H1 (cell line): ENCODE measurements around the gene ENO4. TPM values are rescaled to one million over a fixed set of nuclear protein-coding genes. Genes with fewer than 3 reads are reported as not detected.

Experiments used
- CTCF ChIA-PET: fragments of 300-600 bp; sonication (Branson Sonifier 250); formaldehyde crosslinking; loops from one replicate; lab custom pipeline; 2021; ENCODE audit not compliant: partially characterized antibody; lab: Charles Lee
- POLR2A ChIA-PET: fragments of 300-600 bp; sonication (Branson Sonifier 250); formaldehyde crosslinking; loops from one replicate; lab custom pipeline; 2021; ENCODE audit warnings: inconsistent platforms; ENCODE audit not compliant: partially characterized antibody; lab: Charles Lee
- DNase-seq, 2 experiments: peaks; one replicate each; pipeline versions ENCODE4 v3.0.0 to v3.0.0-alpha.2; 2010 to 2022; ENCODE audit warnings: low spot score in 2 of 2, low read depth in 1 of 2, mixed read lengths in 1 of 2
- FAIRE-seq: peaks from 2 replicates; lab custom pipeline; 2011; peaks lifted over from hg19 to GRCh38; lab: Jason Lieb, UNC
- H2AFZ ChIP-seq: 2 replicates; pipeline ENCODE4 v1.8.1; 2012; ENCODE audit warnings: low read length, inconsistent platforms
- H2AK5ac ChIP-seq: 2 replicates; pipeline ENCODE4 v1.6.1; 2013; ENCODE audit warnings: low read depth, low read length
- H2BK120ac ChIP-seq: replicated peaks from 2 replicates; pipeline ENCODE3; 2013; ENCODE audit warnings: low read depth, low read length, inconsistent platforms
- H2BK12ac ChIP-seq: 2 replicates; pipeline ENCODE4 v1.6.1; 2013; ENCODE audit warnings: low read depth, low read length
- H2BK15ac ChIP-seq: 2 replicates; pipeline ENCODE4 v1.6.1; 2013; ENCODE audit warnings: low read length
- H2BK20ac ChIP-seq: 2 replicates; pipeline ENCODE4 v1.6.1; 2013; ENCODE audit warnings: low read length
- H2BK5ac ChIP-seq: 2 replicates; pipeline ENCODE4 v1.6.1; 2013; ENCODE audit warnings: low read depth, low read length
- H3K14ac ChIP-seq: 2 replicates; pipeline ENCODE4 v1.6.1; 2013; ENCODE audit warnings: inconsistent platforms; ENCODE audit not compliant: insufficient read length
- H3K18ac ChIP-seq: 2 replicates; pipeline ENCODE4 v1.6.1; 2013; ENCODE audit warnings: low read length; ENCODE audit errors: extremely low read depth
- H3K23ac ChIP-seq: 2 replicates; pipeline ENCODE4 v1.6.1; 2013; ENCODE audit warnings: inconsistent platforms; ENCODE audit not compliant: insufficient read length
- H3K23me2 ChIP-seq: 2 replicates; pipeline ENCODE4 v1.6.1; 2013; ENCODE audit warnings: low read depth, low read length
- H3K27ac ChIP-seq: 2 replicates; pipeline ENCODE4 v1.6.1; 2011; ENCODE audit warnings: low read depth, low read length, inconsistent platforms
- H3K27me3 ChIP-seq, 4 experiments: replicated peaks in 1 of 4; 1 replicate in 1 of 4; 2 replicates in 3 of 4; pipeline versions ENCODE4 v1.6.1 to v1.8.1; 2011 to 2013; ENCODE audit warnings: low read length in 3 of 4, mild to moderate bottlenecking in 3 of 4, inconsistent platforms in 2 of 4, mixed read lengths in 2 of 4, moderate library complexity in 1 of 4; ENCODE audit not compliant: control insufficient read depth in 3 of 4, insufficient read depth in 3 of 4; ENCODE audit errors: extremely low read depth in 1 of 4
- H3K36me3 ChIP-seq, 4 experiments: 2 replicates each; pipeline versions ENCODE4 v1.6.1 to v1.8.1; 2011 to 2013; ENCODE audit warnings: mild to moderate bottlenecking in 4 of 4, low read length in 3 of 4, moderate library complexity in 2 of 4, control low read depth in 1 of 4, inconsistent platforms in 1 of 4; ENCODE audit not compliant: insufficient read depth in 4 of 4, control insufficient read depth in 2 of 4
- H3K4ac ChIP-seq: replicated peaks from 2 replicates; pipeline ENCODE3; 2013; ENCODE audit warnings: low read length, low read depth, mixed read lengths, inconsistent platforms; ENCODE audit not compliant: insufficient read length
- H3K4me1 ChIP-seq, 4 experiments: replicated peaks in 1 of 4; 1 replicate in 1 of 4; 2 replicates in 3 of 4; pipeline versions ENCODE4 v1.6.1 to v1.8.1; 2011 to 2013; ENCODE audit warnings: low read length in 3 of 4, inconsistent platforms in 2 of 4, mixed read lengths in 1 of 4; ENCODE audit not compliant: insufficient read depth in 4 of 4, control insufficient read depth in 3 of 4
- H3K4me2 ChIP-seq, 2 experiments: 2 replicates each; pipeline versions ENCODE4 v1.6.1 to v1.8.1; 2011 to 2013; ENCODE audit warnings: low read depth in 2 of 2, low read length in 2 of 2, control low read depth in 1 of 2, inconsistent platforms in 1 of 2, mild to moderate bottlenecking in 1 of 2; ENCODE audit not compliant: insufficient read depth in 1 of 2
- H3K4me3 ChIP-seq, 4 experiments: fragments of 200-600, 300-600 bp in 1 of 4; sonication (generic), shearing (Covaris generic), sonication (Bioruptor Twin) in 1 of 4; 2 replicates each; pipeline versions ENCODE4 v1.5.1 to v1.8.1; 2011 to 2016; ENCODE audit warnings: low read length in 4 of 4, low read depth in 3 of 4, control low read depth in 2 of 4, inconsistent platforms in 2 of 4, mild to moderate bottlenecking in 2 of 4, mixed read lengths in 1 of 4, moderate library complexity in 1 of 4; ENCODE audit not compliant: insufficient read depth in 2 of 4; ENCODE audit errors: extremely low read depth in 1 of 4
- H3K56ac ChIP-seq: replicated peaks from 2 replicates; pipeline ENCODE3; 2013; ENCODE audit warnings: low read depth, mild to moderate bottlenecking, mixed read lengths, low read length, inconsistent platforms; ENCODE audit not compliant: insufficient read length
- H3K79me1 ChIP-seq: 2 replicates; pipeline ENCODE4 v1.6.1; 2013; ENCODE audit warnings: low read depth, low read length, control low read depth
- H3K79me2 ChIP-seq, 2 experiments: 2 replicates each; pipeline versions ENCODE4 v1.6.1 to v1.8.1; 2012 to 2013; ENCODE audit warnings: low read length in 2 of 2, mild to moderate bottlenecking in 2 of 2, inconsistent platforms in 1 of 2; ENCODE audit not compliant: insufficient read depth in 2 of 2, control insufficient read depth in 1 of 2
- H3K9ac ChIP-seq, 4 experiments: replicated peaks in 1 of 4; 1 replicate in 1 of 4; 2 replicates in 3 of 4; pipeline versions ENCODE4 v1.6.1 to v1.8.1; 2011 to 2013; ENCODE audit warnings: low read depth in 3 of 4, low read length in 3 of 4, control low read depth in 2 of 4, mild to moderate bottlenecking in 2 of 4, moderate library complexity in 2 of 4, inconsistent platforms in 1 of 4; ENCODE audit errors: extremely low read depth in 1 of 4
- H3K9me3 ChIP-seq, 2 experiments: 2 replicates each; pipeline versions ENCODE4 v1.6.1 to v1.8.1; 2012 to 2013; ENCODE audit warnings: mild to moderate bottlenecking in 2 of 2, moderate library complexity in 2 of 2, control low read depth in 1 of 2, inconsistent platforms in 1 of 2, low read depth in 1 of 2, low read length in 1 of 2, mixed read lengths in 1 of 2; ENCODE audit not compliant: insufficient read depth in 2 of 2
- H4K20me1 ChIP-seq, 2 experiments: replicated peaks in 1 of 2; 2 replicates each; pipeline versions ENCODE3 to v1.8.1; 2011 to 2013; ENCODE audit warnings: inconsistent platforms in 2 of 2, low read length in 2 of 2, mild to moderate bottlenecking in 1 of 2; ENCODE audit not compliant: insufficient read depth in 2 of 2, control insufficient read depth in 1 of 2
- H4K5ac ChIP-seq: 2 replicates; pipeline ENCODE4 v1.6.1; 2013; ENCODE audit warnings: low read length, low read depth, mixed read lengths, inconsistent platforms; ENCODE audit not compliant: insufficient read length
- H4K8ac ChIP-seq: 2 replicates; pipeline ENCODE4 v1.8.0; 2013; ENCODE audit warnings: mild to moderate bottlenecking, moderate library complexity, low read length, inconsistent platforms; ENCODE audit not compliant: insufficient read depth; ENCODE audit errors: extremely low read depth
- H4K91ac ChIP-seq: replicated peaks from 2 replicates; pipeline ENCODE3; 2013; ENCODE audit warnings: low read length, mixed read lengths, inconsistent platforms; ENCODE audit not compliant: insufficient read length
- BACH1 ChIP-seq: IDR thresholded peaks from 2 replicates; pipeline ENCODE4 v1.6.1; 2012; ENCODE audit warnings: low read length, improper control_type of control experiment
- EGR1 ChIP-seq: IDR thresholded peaks from 2 replicates; pipeline ENCODE4 v1.6.1; 2011; ENCODE audit warnings: low read depth, low read length, borderline replicate concordance
- KDM5A ChIP-seq: fragments of 200-600 bp; IDR thresholded peaks from 2 replicates; pipeline ENCODE4 v1.7.1; 2012; ENCODE audit warnings: mild to moderate bottlenecking, low read length, inconsistent platforms, mixed read lengths
- MAFK ChIP-seq: IDR thresholded peaks from 2 replicates; pipeline ENCODE4 v1.6.1; 2012; ENCODE audit warnings: low read depth, mild to moderate bottlenecking, improper control_type of control experiment, low read length
- RAD21 ChIP-seq, 2 experiments: IDR thresholded peaks in 1 of 2; conservative IDR thresholded peaks in 1 of 2; 2 replicates each; pipeline ENCODE4 v1.6.1; 2011; ENCODE audit warnings: low read depth in 2 of 2, low read length in 2 of 2, improper control_type of control experiment in 1 of 2, inconsistent platforms in 1 of 2, mild to moderate bottlenecking in 1 of 2, moderate library complexity in 1 of 2
- RNF2 ChIP-seq: fragments of 200-900, 300-1000 bp; sonication (generic); IDR thresholded peaks from 2 replicates; pipeline ENCODE4 v1.7.1; 2016; ENCODE audit warnings: borderline replicate concordance, low read depth, mild to moderate bottlenecking, antibody characterized with exemption, low read length; ENCODE audit not compliant: poor library complexity, severe bottlenecking; ENCODE audit errors: missing control alignments
- SAP30 ChIP-seq: fragments of 300-600 bp; sonication (generic); IDR thresholded peaks from 2 replicates; pipeline ENCODE4 v1.7.1; 2012; ENCODE audit warnings: low read length, moderate library complexity, mild to moderate bottlenecking, inconsistent platforms; ENCODE audit not compliant: insufficient read depth, insufficient replicate concordance
- SIX5 ChIP-seq: IDR thresholded peaks from 2 replicates; pipeline ENCODE4 v1.6.1; 2011; ENCODE audit warnings: mild to moderate bottlenecking, low read depth, low read length
- SP1 ChIP-seq: IDR thresholded peaks from 2 replicates; pipeline ENCODE4 v1.6.1; 2011; ENCODE audit warnings: low read depth, low read length
- SRF ChIP-seq: IDR thresholded peaks from 2 replicates; pipeline ENCODE4 v1.6.1; 2011; ENCODE audit warnings: mild to moderate bottlenecking, low read depth, low read length, moderate library complexity
- WGBS, 2 experiments: shearing (Covaris generic) in 1 of 2; methylation state at CpG; one replicate each; pipeline versions ENCODE4 v1.1.6 to v1.1.7; 2013 to 2015; ENCODE audit warnings: low lambda C conversion rate in 2 of 2, mixed read lengths in 2 of 2, inconsistent platforms in 1 of 2, low coverage in 1 of 2, missing lambda C conversion rate in 1 of 2; ENCODE audit not compliant: insufficient replicate concordance in 2 of 2, insufficient coverage in 1 of 2, insufficient read length in 1 of 2; ENCODE audit errors: extremely low coverage in 1 of 2, missing lambda C conversion rate in 1 of 2; 5-methylcytosine and 5-hydroxymethylcytosine counted together
- polyA plus RNA-seq, 7 experiments: library from polyadenylated mRNA; depleted of rRNA in 3 of 7; stranded (reverse) in 5 of 7; unstranded in 2 of 7; fragments of >200 nt in 5 of 7; fragments of 200-250 nt in 2 of 7; gene quantifications; 1 replicate in 5 of 7; 2 replicates in 1 of 7; 4 replicates in 1 of 7; pipeline versions ENCODE4 v1.2.1 to v1.2.3, GENCODE V29; 2011 to 2013; ENCODE audit warnings: missing spikeins in 2 of 7, mixed read lengths in 2 of 7
- total RNA-seq: library from RNA; stranded (reverse); fragmentation: NEBNext Ultra II Directional; extraction: Animal tissue kit (Norgen Biotek cat#: 25700); gene quantifications from 2 replicates; pipeline ENCODE4 v1.2.1, GENCODE V29; 2021
- TF ChIP-seq, protein P1 (sequence below): IDR thresholded peaks from 2 replicates; pipeline ENCODE4 v1.6.1; 2011; ENCODE audit warnings: low read length, improper control_type of control experiment

ENO4 gene
- total and polyA plus RNA-seq, 2 of the 8 experiments (the other 6 are each of a cell fraction or from before 2014, with no cell fraction given): 0.77 TPM; not detected in 1

DNA sequence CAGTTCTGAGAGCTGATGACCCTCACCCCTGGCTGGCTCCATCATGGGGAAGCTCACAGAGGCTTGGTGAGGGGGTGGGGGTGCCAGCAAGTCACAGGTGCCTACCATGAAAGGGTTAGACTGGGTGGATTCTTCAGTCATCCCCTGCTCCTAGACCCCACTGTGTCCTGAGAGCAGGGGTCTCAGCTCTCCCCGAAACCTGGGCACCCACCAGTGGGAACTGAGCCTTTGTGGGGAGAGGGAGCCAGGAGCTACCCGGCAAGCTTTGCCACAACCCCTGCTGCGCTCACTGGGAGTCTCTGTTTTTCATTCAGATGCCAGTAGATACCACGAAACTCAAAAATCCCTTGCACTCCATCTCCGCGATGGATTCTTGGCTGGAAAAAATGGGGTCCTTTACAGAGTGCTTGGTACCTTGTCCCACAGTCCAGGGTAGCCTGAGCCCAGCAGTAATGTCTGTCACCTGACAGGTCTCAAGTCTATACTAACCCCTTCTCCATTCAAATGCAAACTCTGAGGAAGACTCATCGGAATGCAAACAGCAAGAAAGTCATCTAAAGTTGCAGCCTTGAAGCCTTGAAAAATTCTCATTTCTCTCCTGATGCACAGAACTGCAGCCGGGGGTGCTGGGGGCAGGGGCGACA, 48.9 kb upstream of the ENO4 start:
- Histone ChIP-seq H3K36me3 (no peaks in the 10 kb centered on the region), H3K9me3 (no peaks in the 10 kb centered on the region), H3K79me1 (no peaks in the 10 kb centered on the region), H3K27ac (no peak overlapping the region), H2BK20ac (no peak overlapping the region; the same call in 1 of the 2 replicates), H2AK5ac (no peak overlapping the region), H3K4me3 (peak overlapping the region in 1 of 4 experiments; percentile 17; a peak in 1 of 8 replicates), H2AFZ (no peak overlapping the region), H3K18ac (no peak overlapping the region), H4K8ac (no peak overlapping the region), H3K27me3 (peaks cover 0 to 8% (median 1%) of the 10 kb centered on the region in 4 experiments; a peak in 1 of 7 replicates), H3K14ac (no peak overlapping the region), H3K4me2 (0 out of 4 replicates have a peak overlapping the region, but pooled peaks of 1 of the 2 experiments have one; percentile 14), H3K23me2 (no peaks in the 10 kb centered on the region), H3K23ac (no peak overlapping the region), H4K5ac (no peak overlapping the region), H2BK12ac (no peak overlapping the region), H2BK15ac (no peak overlapping the region), H3K9ac (no peak overlapping the region), H2BK5ac (no peak overlapping the region), H4K20me1 (no peaks in the 10 kb centered on the region), H3K79me2 (no peaks in the 10 kb centered on the region), H3K4ac (no peak overlapping the region), H4K91ac (no peak overlapping the region), H3K56ac (no peak overlapping the region), H3K4me1 (peaks cover 2 to 12% (median 9%) of the 10 kb centered on the region in 4 experiments; a peak in 6 of 7 replicates), H2BK120ac (no peak overlapping the region)
- ChIA-PET POLR2A (interaction anchor here (1.7 kb wide), 1 partner anchor 14 kb away, joined by 3 read pairs; no protein-coding TSS in a partner anchor), CTCF (interaction anchor here (0.6 to 28.3 kb wide), 16 partner anchors 9 to 369 kb away, joined by 3 to 531 read pairs (median 4); no protein-coding TSS in a partner anchor)
- FAIRE-seq (no peak), DNase-seq (no peak)
- 75% methylated on average over 9 of the region's 9 CpGs; no CpG with 5 or more reads in 1 of the 2 experiments for WGBS, 2 experiments
- TF ChIP-seq SIX5: no peak
- no peak for TF ChIP-seq BACH1
- no peak for TF ChIP-seq KDM5A
- TF ChIP-seq RNF2: no peak
- no peak for TF ChIP-seq MAFK
- TF ChIP-seq, protein P1, sequence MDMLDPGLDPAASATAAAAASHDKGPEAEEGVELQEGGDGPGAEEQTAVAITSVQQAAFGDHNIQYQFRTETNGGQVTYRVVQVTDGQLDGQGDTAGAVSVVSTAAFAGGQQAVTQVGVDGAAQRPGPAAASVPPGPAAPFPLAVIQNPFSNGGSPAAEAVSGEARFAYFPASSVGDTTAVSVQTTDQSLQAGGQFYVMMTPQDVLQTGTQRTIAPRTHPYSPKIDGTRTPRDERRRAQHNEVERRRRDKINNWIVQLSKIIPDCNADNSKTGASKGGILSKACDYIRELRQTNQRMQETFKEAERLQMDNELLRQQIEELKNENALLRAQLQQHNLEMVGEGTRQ: no peak
- no peak for TF ChIP-seq RAD21 (IDR thresholded peaks at IDR 0.05 in 1 of 2, conservative IDR thresholded peaks at IDR 0.05 in 1 of 2; ENCODE audit: low read depth in 2 of 2, low read length in 2 of 2)
- no peak for TF ChIP-seq SP1
- TF ChIP-seq SRF: no peak
- no peak for TF ChIP-seq EGR1
- TF ChIP-seq SAP30: no peak
